ENCODE results near the gene KLF2. TPM values are rescaled to one million over a fixed set of nuclear protein-coding genes. Genes with fewer than 3 reads are reported as not detected.

Gene KLF2
- total RNA-seq, 1 donor from 2014 or later = 137 TPM

DNA sequence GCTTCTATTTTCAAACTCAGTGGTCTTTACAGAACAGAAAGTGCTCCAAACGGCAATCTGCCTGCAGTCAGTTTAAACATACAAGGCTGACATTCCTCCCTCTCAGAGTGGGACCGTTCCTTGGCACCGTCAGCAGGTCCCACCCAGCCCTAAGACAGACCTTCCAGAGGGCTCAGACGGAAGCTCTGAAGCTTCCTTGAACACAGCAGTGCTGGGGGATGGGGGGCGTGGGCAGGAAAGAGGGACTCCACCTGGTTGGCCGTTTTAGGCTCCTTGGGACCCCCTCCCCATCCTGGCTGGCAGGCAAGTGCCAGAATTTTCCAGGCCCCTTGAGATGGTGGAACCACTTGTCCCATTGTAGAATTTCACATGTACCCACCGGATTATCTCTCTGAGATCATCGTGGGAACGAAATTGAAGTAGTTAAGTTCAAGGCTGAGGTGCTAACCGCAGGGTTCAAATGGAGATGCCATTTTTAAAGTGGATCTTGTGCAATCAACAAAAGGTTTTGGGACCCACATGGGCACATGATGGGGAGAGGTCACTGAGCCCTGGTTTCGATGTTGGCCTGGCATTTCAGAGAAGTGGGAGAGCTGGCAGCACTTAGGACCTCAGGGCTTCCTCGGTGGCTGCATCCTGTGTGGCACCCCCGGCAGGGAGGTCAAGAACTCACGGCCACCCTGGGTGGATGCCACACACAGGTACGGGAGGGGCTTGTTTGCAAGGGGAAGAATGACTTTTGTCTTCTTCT, 46.2 kb downstream of the KLF2 start:
- intact Hi-C loops (cut with DNase I) = no loop called here
- Histone ChIP-seq H3K36me3 (peaks cover 12% of the 10 kb centered on the region), H3K27ac (peak overlapping the region; percentile 65), H3K9me3 (no peaks in the 10 kb centered on the region), H3K27me3 (ENCODE audit: low read depth) (no peaks in the 10 kb centered on the region), H3K4me1 (peaks cover 60% of the 10 kb centered on the region), H3K4me3 (peak overlapping the region; percentile 12)
- no peak for ATAC-seq
- TF ChIP-seq, protein P1, sequence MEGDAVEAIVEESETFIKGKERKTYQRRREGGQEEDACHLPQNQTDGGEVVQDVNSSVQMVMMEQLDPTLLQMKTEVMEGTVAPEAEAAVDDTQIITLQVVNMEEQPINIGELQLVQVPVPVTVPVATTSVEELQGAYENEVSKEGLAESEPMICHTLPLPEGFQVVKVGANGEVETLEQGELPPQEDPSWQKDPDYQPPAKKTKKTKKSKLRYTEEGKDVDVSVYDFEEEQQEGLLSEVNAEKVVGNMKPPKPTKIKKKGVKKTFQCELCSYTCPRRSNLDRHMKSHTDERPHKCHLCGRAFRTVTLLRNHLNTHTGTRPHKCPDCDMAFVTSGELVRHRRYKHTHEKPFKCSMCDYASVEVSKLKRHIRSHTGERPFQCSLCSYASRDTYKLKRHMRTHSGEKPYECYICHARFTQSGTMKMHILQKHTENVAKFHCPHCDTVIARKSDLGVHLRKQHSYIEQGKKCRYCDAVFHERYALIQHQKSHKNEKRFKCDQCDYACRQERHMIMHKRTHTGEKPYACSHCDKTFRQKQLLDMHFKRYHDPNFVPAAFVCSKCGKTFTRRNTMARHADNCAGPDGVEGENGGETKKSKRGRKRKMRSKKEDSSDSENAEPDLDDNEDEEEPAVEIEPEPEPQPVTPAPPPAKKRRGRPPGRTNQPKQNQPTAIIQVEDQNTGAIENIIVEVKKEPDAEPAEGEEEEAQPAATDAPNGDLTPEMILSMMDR (IDR thresholded peaks at IDR 0.05) = no peak
- peak; percentile 41 for DNase-seq

DNA sequence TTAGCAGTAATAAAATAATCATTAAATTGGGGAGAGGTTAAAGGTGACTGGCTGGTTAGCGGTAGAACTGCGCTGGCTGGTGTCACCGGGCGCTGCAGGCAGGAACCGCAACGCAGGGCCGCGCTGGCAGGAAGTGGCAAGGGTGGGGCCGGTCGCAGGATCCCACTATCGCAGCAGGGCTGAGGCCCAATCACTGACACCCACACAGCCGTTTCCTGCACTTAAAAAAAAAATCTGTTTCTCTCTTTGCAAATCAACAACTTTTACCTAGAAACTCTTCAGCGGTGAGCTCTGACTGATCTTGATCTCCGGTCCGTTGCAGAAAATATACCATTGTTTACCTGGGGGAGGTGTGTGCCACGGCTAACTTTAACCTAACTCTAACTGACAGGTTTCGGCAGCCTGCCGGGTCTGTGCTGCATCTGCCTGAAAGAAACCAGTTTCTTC, 46.9 kb downstream of the KLF2 start:
- intact Hi-C loops (cut with DNase I) = no loop called here
- ATAC-seq = peak; percentile 79 to 82
- H3K4me1 ChIP-seq = peaks cover 60% of the 10 kb centered on the region

DNA sequence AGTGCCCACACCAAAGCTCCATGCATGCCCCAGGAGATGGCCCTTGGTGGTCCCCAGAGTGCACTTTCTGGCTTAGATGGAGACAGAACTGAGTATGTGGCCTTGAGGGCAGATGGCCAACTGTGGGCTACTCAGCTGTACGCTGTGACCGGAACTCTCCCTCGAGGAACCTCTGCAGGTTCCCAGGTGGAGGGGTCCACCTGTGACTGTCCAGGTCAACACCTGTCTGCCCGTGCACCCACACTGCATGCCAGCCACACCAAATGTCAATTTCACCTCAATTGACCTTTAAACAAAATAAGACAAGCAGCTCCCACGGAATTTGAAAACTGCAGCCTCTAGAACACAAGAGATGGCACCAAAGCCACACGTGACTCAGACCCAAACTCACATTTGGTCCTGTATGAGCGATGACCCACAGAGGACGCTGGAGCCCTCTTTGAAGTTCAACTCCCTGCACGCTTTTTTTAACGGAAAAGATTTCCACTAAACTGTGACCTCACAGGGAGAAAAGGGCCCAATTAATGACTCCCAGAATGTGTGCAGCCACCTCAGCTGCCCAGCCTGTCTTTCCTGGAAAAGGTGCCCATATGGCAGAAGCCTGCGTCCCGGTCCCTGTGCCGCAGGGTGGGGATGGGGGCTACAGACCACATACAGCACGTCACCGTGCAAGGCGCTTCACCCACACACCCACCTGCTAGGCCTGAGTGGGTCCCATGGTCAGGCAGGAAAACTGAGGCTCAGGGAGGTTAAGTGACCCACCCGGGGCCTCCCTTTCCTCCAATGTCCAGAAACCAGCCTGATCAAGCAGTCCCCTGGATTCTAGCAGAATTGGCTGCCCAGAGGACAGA, 47.7 kb downstream of the KLF2 start:
- intact Hi-C loops (cut with DNase I) = no loop called here
- DNase-seq (peak; percentile 16), ATAC-seq (no peak)
- Histone ChIP-seq H3K9me3 (no peaks in the 10 kb centered on the region), H3K36me3 (peaks cover 26% of the 10 kb centered on the region), H3K4me3 (peak overlapping the region; percentile 12), H3K4me1 (peaks cover 67% of the 10 kb centered on the region), H3K27ac (peak overlapping the region; percentile 76), H3K27me3 (ENCODE audit: low read depth) (no peaks in the 10 kb centered on the region)
- TF ChIP-seq, protein P1 (IDR thresholded peaks at IDR 0.05) = no peak

More for the DNA sequence above, 46.9 kb downstream of the KLF2 start:
- peak overlapping the region; percentile 76 for H3K27ac ChIP-seq
- no peaks in the 10 kb centered on the region for H3K9me3 ChIP-seq
- H3K27me3 ChIP-seq (ENCODE audit: low read depth) = no peaks in the 10 kb centered on the region
- DNase-seq = peak; percentile 88
- H3K36me3 ChIP-seq = peaks cover 18% of the 10 kb centered on the region
- H3K4me3 ChIP-seq = peak overlapping the region; percentile 12
- TF ChIP-seq, protein P1 (IDR thresholded peaks at IDR 0.05) = no peak

DNA sequence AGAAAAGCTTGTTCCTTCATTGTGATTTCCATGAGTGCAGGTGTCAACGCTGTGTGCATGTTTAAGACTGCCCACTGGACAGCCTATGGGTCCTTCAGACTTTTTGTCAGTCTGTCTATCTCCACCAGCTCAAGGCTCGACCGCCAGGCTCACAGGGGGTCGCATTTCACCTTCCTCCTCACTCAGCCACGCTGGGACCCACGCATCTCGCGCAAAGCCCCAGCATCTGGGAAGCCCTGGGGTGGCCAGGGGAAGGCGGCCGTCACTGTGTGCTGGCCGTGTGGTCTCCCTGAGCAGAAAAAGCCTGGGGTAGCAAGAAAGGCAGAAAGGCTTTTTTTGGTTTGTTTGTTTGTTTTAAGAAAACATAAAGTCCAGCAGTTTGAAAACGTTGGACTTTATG, 48.5 kb downstream of the KLF2 start:
- Histone ChIP-seq H3K27me3 (ENCODE audit: low read depth) (no peaks in the 10 kb centered on the region), H3K27ac (peak overlapping the region; percentile 76), H3K36me3 (peaks cover 26% of the 10 kb centered on the region), H3K4me1 (peaks cover 68% of the 10 kb centered on the region), H3K4me3 (no peak overlapping the region), H3K9me3 (no peaks in the 10 kb centered on the region)
- ATAC-seq = no peak
- DNase-seq = no peak
- TF ChIP-seq, protein P1 (IDR thresholded peaks at IDR 0.05) = no peak
- intact Hi-C loops (cut with DNase I) = no loop called here

DNA sequence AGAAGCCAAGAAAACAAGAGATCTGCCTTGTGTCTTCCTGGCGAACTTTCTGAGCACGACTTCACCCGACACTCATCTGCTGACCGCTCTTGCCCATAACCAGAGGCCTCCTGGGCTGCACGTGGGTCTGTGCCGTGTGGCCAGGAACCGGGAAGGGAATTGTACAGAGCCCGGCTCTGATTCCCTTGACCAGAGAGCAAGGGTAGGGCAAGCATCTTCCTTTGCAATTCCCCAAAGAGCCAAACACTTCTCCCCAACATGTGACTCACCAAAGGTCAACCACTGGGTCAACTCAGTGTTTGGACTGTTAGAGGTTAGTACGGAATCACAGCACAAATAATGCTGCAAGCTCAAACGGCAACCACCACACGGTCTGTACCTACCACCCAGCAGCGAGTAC, 48.9 kb downstream of the KLF2 start:
- intact Hi-C loops (cut with DNase I) = no loop called here
- H3K27ac ChIP-seq = peak overlapping the region; percentile 76
- peak in 1 of 2 donors; percentile 6 for ATAC-seq
- no peak for DNase-seq
- peaks cover 26% of the 10 kb centered on the region for H3K36me3 ChIP-seq
- TF ChIP-seq, protein P1 (IDR thresholded peaks at IDR 0.05) = no peak
- H3K4me3 ChIP-seq = no peak overlapping the region
- H3K27me3 ChIP-seq (ENCODE audit: low read depth) = no peaks in the 10 kb centered on the region
- no peaks in the 10 kb centered on the region for H3K9me3 ChIP-seq
- H3K4me1 ChIP-seq = peaks cover 68% of the 10 kb centered on the region
